Measurements from ENCODE around the gene GLCE. TPM values are rescaled to one million over a fixed set of nuclear protein-coding genes. Genes with fewer than 3 reads are reported as not detected.

The GLCE gene
- total RNA-seq, 1 experiment from 2014 or later = 10.2 TPM

DNA sequence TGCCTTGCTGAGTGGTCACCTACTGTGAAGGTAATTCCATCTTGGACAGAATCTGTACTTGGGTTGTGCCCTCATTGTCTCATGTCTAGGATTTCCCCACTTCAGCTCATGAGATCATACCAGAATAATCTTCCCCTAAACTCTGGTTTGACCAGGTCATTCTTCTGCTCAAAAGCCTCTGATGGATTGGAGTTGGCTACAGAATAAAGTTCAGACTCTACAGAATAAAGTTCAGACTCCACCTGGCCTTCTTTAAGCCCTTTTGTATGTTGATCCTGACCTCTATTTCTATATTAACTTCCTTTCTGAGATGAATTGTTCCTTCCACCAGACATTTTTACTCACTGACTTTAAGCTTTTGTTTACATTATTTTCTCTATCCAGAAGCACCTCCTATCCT lies 6.4 kb upstream of the GLCE start:
- H3K36me3 ChIP-seq (ENCODE audit: control insufficient read depth, insufficient read depth, low read length) = no peaks in the 10 kb centered on the region
- no peaks in the 10 kb centered on the region for H3K9me3 ChIP-seq
- Mint-ChIP-seq H3K36me3 (ENCODE audit: insufficient read depth, unreplicated experiment) (no peaks in the 10 kb centered on the region), H3K27ac (ENCODE audit: unreplicated experiment) (no peak overlapping the region), H3K4me3 (ENCODE audit: unreplicated experiment) (no peak overlapping the region), H3K27me3 (ENCODE audit: insufficient read depth, unreplicated experiment) (peaks cover 5% of the 10 kb centered on the region), H3K9me3 (ENCODE audit: unreplicated experiment) (no peaks in the 10 kb centered on the region), H3K4me1 (ENCODE audit: low read depth, unreplicated experiment) (peaks cover 15% of the 10 kb centered on the region)
- no peak for DNase-seq
- ChIA-PET CTCF (no interaction called here), POLR2A (interaction anchor here (0.6 kb wide), 1 partner anchor 224 kb away, joined by 6 read pairs; no protein-coding TSS in a partner anchor)
- H3K4me1 ChIP-seq = no peaks in the 10 kb centered on the region
- BruUV-seq (replicated peaks) = no TSS peak
- no peak overlapping the region for H3K4me3 ChIP-seq (ENCODE audit: low read depth, low read length)
- TF ChIP-seq, protein P1, sequence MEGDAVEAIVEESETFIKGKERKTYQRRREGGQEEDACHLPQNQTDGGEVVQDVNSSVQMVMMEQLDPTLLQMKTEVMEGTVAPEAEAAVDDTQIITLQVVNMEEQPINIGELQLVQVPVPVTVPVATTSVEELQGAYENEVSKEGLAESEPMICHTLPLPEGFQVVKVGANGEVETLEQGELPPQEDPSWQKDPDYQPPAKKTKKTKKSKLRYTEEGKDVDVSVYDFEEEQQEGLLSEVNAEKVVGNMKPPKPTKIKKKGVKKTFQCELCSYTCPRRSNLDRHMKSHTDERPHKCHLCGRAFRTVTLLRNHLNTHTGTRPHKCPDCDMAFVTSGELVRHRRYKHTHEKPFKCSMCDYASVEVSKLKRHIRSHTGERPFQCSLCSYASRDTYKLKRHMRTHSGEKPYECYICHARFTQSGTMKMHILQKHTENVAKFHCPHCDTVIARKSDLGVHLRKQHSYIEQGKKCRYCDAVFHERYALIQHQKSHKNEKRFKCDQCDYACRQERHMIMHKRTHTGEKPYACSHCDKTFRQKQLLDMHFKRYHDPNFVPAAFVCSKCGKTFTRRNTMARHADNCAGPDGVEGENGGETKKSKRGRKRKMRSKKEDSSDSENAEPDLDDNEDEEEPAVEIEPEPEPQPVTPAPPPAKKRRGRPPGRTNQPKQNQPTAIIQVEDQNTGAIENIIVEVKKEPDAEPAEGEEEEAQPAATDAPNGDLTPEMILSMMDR (IDR thresholded peaks at IDR 0.05; ENCODE audit: insufficient read depth in 1 of 2, low read depth in 1 of 2, low read length in 1 of 2, severe bottlenecking in 1 of 2, unreplicated experiment in 1 of 2) = no peak
- no peaks in the 10 kb centered on the region; the same call in 1 of the 2 replicates for H3K27me3 ChIP-seq (replicated peaks; ENCODE audit: control insufficient read depth, insufficient read depth, low read length)
- intact Hi-C loops (cut with micrococcal nuclease; ENCODE audit: unreplicated experiment) = no loop called here

GRCh38 chr15:69154684-69155083 lies 5.8 kb upstream of the GLCE start:
- Mint-ChIP-seq H3K4me3 (ENCODE audit: unreplicated experiment) (no peak overlapping the region), H3K36me3 (ENCODE audit: insufficient read depth, unreplicated experiment) (no peaks in the 10 kb centered on the region), H3K27ac (ENCODE audit: unreplicated experiment) (no peak overlapping the region), H3K9me3 (ENCODE audit: unreplicated experiment) (no peaks in the 10 kb centered on the region), H3K4me1 (ENCODE audit: low read depth, unreplicated experiment) (peaks cover 16% of the 10 kb centered on the region), H3K27me3 (ENCODE audit: insufficient read depth, unreplicated experiment) (peaks cover 5% of the 10 kb centered on the region)
- Histone ChIP-seq H3K27me3 (replicated peaks; ENCODE audit: control insufficient read depth, insufficient read depth, low read length) (no peaks in the 10 kb centered on the region; the same call in 1 of the 2 replicates), H3K9me3 (no peaks in the 10 kb centered on the region), H3K4me1 (no peaks in the 10 kb centered on the region), H3K4me3 (ENCODE audit: low read depth, low read length) (no peak overlapping the region), H3K36me3 (ENCODE audit: control insufficient read depth, insufficient read depth, low read length) (no peaks in the 10 kb centered on the region)
- no peak for DNase-seq
- no TSS peak for BruUV-seq (replicated peaks)
- ChIA-PET POLR2A (interaction anchor here (0.6 kb wide), 1 partner anchor 224 kb away, joined by 6 read pairs; no protein-coding TSS in a partner anchor), CTCF (no interaction called here)
- intact Hi-C loops (cut with micrococcal nuclease; ENCODE audit: unreplicated experiment) = no loop called here
- TF ChIP-seq, protein P1 (IDR thresholded peaks at IDR 0.05; ENCODE audit: insufficient read depth in 1 of 2, low read depth in 1 of 2, low read length in 1 of 2, severe bottlenecking in 1 of 2, unreplicated experiment in 1 of 2) = no peak

GRCh38 chr15:69156736-69157381 lies 3.6 kb upstream of the GLCE start:
- peaks cover 11% of the 10 kb centered on the region for H3K4me1 Mint-ChIP-seq (ENCODE audit: low read depth, unreplicated experiment)
- BruUV-seq (replicated peaks) = no TSS peak
- peaks cover 3% of the 10 kb centered on the region for H3K27me3 Mint-ChIP-seq (ENCODE audit: insufficient read depth, unreplicated experiment)
- no peaks in the 10 kb centered on the region for H3K9me3 ChIP-seq
- no peak overlapping the region for H3K4me3 ChIP-seq (ENCODE audit: low read depth, low read length)
- no peaks in the 10 kb centered on the region for H3K27me3 ChIP-seq (replicated peaks; ENCODE audit: control insufficient read depth, insufficient read depth, low read length)
- no peak for DNase-seq
- no peak overlapping the region for H3K27ac Mint-ChIP-seq (ENCODE audit: unreplicated experiment)
- intact Hi-C loops (cut with micrococcal nuclease; ENCODE audit: unreplicated experiment) = no loop called here
- ChIA-PET POLR2A (no interaction called here), CTCF (no interaction called here)
- no peaks in the 10 kb centered on the region for H3K4me1 ChIP-seq
- TF ChIP-seq, protein P1 (IDR thresholded peaks at IDR 0.05; ENCODE audit: insufficient read depth in 1 of 2, low read depth in 1 of 2, low read length in 1 of 2, severe bottlenecking in 1 of 2, unreplicated experiment in 1 of 2) = no peak
- H3K36me3 ChIP-seq (ENCODE audit: control insufficient read depth, insufficient read depth, low read length) = no peaks in the 10 kb centered on the region
- no peak overlapping the region for H3K4me3 Mint-ChIP-seq (ENCODE audit: unreplicated experiment)
- H3K36me3 Mint-ChIP-seq (ENCODE audit: insufficient read depth, unreplicated experiment) = peaks cover 7% of the 10 kb centered on the region
- no peaks in the 10 kb centered on the region for H3K9me3 Mint-ChIP-seq (ENCODE audit: unreplicated experiment)
